ENCODE data around the gene FICD. TPM values are rescaled to one million over a fixed set of nuclear protein-coding genes. Genes with fewer than 3 reads are reported as not detected.
A peak's percentile ranks its signal among the peaks of the same experiment; 100 is the strongest.

FICD gene
- total and polyA plus RNA-seq, 9 of the 15 experiments (the other 6 are each of a cell fraction or from before 2014, with no cell fraction given) = 0.88 to 4.5 (median 1.9) TPM

DNA sequence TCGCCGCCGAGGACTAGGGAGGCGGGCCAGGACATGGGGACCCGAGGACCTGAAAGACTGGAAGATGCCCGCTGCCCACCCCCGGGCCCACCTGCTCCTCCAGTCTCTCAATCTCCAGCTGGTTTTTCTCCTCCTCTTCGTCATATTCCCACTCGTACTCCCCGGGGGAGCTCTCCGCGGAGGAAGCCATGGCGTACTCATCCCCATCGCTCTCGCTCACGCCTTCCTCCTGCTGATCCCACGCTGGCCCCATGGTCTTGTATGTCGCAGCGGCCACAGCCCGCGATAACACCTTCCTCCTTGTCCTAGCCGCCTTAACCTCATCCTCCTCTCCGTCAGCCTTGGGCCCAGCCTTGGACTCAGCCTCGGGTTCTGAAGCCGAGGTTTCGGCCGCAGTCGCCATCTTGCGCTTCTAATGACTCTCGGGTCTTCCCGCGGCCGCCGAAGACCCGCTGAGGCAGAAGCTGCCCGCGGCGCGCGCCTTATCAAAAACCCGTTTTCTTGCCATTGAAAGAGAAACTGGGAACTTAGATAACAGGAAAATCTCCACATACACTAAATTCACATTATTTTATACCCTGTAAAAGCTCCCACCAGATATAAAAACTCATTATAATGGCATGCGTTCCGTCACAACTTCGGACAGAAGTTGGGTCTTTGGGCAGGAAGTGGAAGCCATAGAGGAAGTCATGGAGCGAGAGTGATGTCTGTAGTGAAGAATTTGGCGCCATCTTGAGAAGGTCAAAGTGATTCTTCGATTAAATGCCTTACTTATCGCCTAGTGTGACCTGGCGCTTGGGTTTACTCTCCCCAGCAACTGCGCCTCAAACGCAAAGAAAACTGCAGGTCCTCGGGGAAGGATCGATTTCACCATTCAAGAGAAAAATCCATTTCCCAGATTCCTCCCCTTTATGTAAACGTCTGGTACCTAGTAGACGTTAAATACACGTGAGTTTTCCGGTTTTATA, 46.0 kb downstream of the FICD start, which contains the start of gene SART3 (continued):
- TF ChIP-seq POLR2G (IDR thresholded peaks at IDR 0.05; ENCODE audit: low read depth, low read length) (peak; percentile 92), RBM39 (optimal IDR thresholded peaks at IDR 0.05; ENCODE audit: low read depth, low read length) (no peak), COPS2 (conservative IDR thresholded peaks at IDR 0.05) (no peak), ETV1 (tag; conservative IDR thresholded peaks at IDR 0.05; ENCODE audit: low read depth) (peak; percentile 91), MYC (IDR thresholded peaks at IDR 0.05; ENCODE audit: low read depth, low read length) (peak; percentile 72), MYC (CRISPR knock-in tag; IDR thresholded peaks at IDR 0.05; ENCODE audit: borderline replicate concordance, low read depth) (no peak), CHD2 (IDR thresholded peaks at IDR 0.05; ENCODE audit: low read depth, low read length) (no peak), TCFL5 (CRISPR knock-in tag; conservative IDR thresholded peaks at IDR 0.05) (no peak), DACH1 (IDR thresholded peaks at IDR 0.05; ENCODE audit: partially characterized antibody) (peak; percentile 92), CBX3 (IDR thresholded peaks at IDR 0.05; ENCODE audit: borderline replicate concordance in 1 of 2, low read length in 2 of 2) (no peak), FOXJ3 (CRISPR knock-in tag; IDR thresholded peaks at IDR 0.05) (no peak), KAT8 (IDR thresholded peaks at IDR 0.05; ENCODE audit: low read depth) (no peak), ZNF696 (CRISPR knock-in tag; conservative IDR thresholded peaks at IDR 0.05) (no peak), FIP1L1 (IDR thresholded peaks at IDR 0.05; ENCODE audit: low read depth, low read length, poor library complexity, severe bottlenecking) (peak; percentile 43), EGR1 (conservative IDR thresholded peaks at IDR 0.05) (no peak), NR4A1 (CRISPR knock-in tag; IDR thresholded peaks at IDR 0.05) (no peak), NR4A1 (tag; IDR thresholded peaks at IDR 0.05) (0 out of 2 replicates have a peak, but pooled peaks have one; percentile 19), SLC30A9 (CRISPR knock-in tag; IDR thresholded peaks at IDR 0.05) (no peak), ZBTB1 (CRISPR knock-in tag; IDR thresholded peaks at IDR 0.05; ENCODE audit: borderline replicate concordance, low read depth) (no peak), SMAD1 (IDR thresholded peaks at IDR 0.05; ENCODE audit: low read depth, low read length, partially characterized antibody) (peak; percentile 57), STAT5A (IDR thresholded peaks at IDR 0.05; ENCODE audit: borderline replicate concordance, low read length) (no peak), ZNF212 (CRISPR knock-in tag; IDR thresholded peaks at IDR 0.05) (no peak)
- TF ChIP-seq, protein P1, sequence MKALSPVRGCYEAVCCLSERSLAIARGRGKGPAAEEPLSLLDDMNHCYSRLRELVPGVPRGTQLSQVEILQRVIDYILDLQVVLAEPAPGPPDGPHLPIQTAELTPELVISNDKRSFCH (CRISPR knock-in tag; IDR thresholded peaks at IDR 0.05) = no peak
- TF ChIP-seq, protein P1 (tag; IDR thresholded peaks at IDR 0.05) = peak; percentile 14; the same call in 1 of the 2 replicates
- TF ChIP-seq, protein P2, sequence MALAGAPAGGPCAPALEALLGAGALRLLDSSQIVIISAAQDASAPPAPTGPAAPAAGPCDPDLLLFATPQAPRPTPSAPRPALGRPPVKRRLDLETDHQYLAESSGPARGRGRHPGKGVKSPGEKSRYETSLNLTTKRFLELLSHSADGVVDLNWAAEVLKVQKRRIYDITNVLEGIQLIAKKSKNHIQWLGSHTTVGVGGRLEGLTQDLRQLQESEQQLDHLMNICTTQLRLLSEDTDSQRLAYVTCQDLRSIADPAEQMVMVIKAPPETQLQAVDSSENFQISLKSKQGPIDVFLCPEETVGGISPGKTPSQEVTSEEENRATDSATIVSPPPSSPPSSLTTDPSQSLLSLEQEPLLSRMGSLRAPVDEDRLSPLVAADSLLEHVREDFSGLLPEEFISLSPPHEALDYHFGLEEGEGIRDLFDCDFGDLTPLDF (CRISPR knock-in tag; IDR thresholded peaks at IDR 0.05) = no peak; the same call in 1 of the 2 replicates
- TF ChIP-seq, protein P3, sequence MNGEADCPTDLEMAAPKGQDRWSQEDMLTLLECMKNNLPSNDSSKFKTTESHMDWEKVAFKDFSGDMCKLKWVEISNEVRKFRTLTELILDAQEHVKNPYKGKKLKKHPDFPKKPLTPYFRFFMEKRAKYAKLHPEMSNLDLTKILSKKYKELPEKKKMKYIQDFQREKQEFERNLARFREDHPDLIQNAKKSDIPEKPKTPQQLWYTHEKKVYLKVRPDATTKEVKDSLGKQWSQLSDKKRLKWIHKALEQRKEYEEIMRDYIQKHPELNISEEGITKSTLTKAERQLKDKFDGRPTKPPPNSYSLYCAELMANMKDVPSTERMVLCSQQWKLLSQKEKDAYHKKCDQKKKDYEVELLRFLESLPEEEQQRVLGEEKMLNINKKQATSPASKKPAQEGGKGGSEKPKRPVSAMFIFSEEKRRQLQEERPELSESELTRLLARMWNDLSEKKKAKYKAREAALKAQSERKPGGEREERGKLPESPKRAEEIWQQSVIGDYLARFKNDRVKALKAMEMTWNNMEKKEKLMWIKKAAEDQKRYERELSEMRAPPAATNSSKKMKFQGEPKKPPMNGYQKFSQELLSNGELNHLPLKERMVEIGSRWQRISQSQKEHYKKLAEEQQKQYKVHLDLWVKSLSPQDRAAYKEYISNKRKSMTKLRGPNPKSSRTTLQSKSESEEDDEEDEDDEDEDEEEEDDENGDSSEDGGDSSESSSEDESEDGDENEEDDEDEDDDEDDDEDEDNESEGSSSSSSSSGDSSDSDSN (IDR thresholded peaks at IDR 0.05; ENCODE audit: borderline replicate concordance in 1 of 2, low read depth in 2 of 2, low read length in 2 of 2) = no peak; a peak in 1 of 4 replicates

Data from K562 (cell line).